T1000 (cell line): ENCODE data around the gene PLD1.
"Not testable (repeated sequence)": the region's sequence is repeated elsewhere in the genome, so short reads cannot be mapped to it uniquely, and the experiment has no call there.

Experiments
- DNase-seq: peaks from one replicate; lab custom pipeline; 2025; ENCODE audit warnings: mixed read lengths; lab: John Stamatoyannopoulos, UW

The PLD1 gene

DNA sequence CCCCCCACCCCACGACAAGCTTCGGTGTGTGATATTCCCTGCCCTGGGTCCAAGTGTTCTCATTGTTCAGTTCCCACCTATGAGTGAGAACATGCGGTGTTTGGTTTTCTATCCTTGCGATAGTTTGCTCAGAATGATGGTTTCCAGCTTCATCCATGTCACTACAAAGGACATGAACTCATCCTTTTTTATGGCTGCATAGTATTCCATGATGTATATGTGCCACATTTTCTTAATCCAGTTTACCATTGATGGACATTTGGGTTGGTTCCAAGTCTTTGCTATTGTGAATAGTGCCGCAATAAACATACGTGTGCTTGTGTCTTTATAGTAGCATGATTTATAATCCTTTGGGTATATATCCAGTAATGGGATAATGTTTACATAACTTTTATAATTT is 4.4 kb upstream of the PLD1 start:
- not testable (repeated sequence) for DNase-seq

DNA sequence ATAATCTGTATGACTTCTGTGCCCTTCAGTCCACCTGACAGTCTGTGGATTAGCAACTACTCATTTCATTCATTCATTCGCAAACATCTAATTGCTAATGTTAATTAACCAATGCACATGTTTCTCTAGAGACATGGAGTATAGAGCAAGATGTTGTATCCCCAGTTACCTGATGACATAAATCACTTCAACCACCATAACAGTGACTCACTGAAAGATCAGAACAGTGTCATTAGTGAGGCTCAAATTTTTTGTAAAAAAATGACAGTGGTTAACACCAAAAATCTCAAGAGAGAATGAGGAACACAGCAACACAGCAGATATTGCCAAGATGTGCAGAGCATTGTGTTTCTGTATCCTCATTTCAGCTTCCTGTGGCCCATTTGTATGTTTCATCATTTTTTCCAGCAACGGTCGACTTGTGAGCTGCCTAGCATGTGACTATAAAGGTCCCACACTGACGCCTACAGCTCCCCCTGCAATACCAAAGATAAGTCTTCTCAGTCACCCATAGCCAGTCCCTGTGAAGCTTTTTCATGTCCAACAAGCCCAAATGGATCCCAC is 3.7 kb upstream of the PLD1 start:
- DNase-seq, result no peak

DNA sequence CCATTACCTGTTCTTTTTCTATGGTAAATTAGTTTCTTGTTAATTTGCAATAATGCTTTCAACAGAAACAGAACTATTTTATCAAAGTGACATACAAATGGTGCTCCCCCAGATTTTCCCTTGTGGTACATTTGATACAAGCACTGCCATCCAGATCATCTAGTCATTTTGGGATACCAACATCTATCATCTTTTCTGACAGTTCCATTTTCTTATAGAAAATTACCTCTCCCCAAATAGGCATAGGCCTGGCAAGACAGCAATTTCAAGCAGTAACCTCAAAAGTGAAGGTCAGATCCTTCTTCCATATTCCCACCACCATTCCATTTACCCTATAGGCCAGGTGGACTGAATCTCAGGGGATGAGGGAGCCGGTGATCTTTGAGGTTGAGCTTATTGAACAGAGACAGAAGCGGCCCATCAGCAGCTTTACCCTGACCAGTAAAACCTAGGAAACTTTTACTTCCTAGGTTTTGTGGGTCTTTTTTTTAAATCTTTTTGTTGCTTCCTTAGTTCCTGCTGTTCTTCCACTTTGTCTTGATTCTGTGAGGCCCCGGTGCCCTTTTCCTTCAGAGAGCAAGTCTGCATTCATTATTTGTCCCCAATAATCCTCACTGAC is 3.1 kb upstream of the PLD1 start:
- DNase-seq, result no peak

DNA sequence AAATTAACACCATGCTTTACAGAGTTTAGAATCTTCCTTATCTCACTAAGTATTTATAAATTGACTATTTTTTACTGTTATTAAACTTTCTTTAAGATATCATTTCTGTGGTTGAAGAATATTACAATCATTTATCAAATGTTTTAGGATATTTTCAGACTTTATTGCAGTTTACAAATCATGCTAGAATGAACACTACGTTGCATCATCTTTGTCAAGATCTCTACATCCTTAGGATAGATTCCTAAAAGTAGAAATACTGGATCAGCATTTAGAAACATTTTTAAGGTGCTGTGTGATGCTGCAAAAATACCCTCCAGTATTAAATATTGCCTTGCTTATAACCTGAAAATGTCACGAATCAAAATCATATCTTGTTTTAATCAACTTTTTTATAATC is 2.5 kb upstream of the PLD1 start:
- no peak for DNase-seq

DNA sequence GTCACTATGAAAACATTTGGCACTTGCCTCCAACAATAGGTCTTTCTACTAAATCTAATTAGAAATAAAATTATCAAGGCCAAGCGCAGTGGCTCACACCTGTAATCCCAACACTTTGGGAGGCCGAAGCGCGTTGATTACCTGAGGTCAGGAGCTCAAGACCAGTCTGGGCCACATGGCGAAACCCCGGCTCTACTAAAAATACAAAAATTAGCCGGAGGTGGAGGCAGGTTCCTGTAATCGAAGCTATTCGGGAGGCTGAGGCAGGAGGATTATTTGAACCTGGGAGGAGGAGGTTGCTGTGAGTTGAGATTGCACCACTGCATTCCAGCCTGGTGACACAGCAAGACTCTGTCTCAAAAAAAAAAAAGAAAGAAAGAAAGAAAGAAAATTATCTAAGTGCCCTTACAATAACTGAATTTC is 1.6 kb upstream of the PLD1 start:
- DNase-seq, result no peak

DNA sequence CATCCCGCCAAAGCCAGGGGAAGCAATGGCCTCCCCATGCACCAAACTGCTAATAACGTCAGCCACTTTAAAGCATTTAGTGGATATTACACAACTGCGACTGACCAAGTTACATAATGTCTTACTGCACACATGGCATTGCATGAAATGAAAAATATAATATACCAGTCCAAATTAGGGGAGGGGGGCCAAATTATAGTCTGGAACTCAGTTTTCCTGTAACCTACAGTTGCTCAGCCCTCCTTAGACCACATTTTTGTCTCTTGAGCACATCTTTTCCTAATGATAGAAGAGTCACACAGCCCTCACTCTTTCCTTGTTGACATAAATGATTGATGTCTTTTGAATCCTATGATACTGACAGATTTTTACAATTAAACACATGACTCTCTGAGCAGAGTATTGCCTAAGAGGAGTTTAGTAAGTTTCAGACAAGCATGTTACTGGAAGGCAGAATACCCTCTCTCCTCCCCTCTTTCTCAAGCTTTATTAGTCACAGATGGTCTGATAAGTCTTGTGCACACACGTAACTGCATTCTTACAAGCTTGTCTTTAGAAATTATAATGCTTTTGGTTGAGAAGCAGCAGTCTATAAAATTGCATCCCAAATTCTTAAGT is 1.1 kb upstream of the PLD1 start:
- no peak for DNase-seq

DNA sequence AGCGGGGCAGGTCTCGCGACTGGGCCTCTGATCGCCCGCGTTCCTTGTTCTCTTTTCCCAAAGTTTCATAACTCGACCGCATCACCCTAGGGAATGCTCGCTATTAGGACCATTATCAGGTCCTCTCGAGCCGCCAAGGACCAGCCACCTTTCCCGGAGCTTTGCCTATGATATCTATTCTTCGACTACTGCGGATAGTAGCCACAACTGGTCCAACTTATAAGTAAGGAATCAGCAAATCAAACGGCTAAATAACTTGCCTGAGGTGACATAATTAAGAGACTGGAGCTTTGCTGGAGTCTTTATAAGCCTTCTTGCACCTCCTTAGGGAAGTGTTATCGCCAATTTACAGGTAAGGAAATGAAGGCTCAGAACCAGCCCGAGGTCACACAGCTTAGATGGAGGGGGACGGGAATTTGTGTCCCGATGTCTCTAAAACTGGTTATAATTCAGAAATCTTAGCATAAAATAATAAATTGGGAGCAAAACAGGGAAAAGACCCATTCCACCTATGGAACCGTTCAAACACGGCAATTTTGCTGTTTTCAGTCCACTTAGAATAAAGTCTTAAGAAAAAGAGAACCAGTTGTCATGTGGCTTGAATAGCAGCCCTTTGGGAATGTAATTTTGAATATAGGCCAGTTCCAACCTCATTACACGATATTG is 479 bp upstream of the PLD1 start:
- no peak for DNase-seq

DNA sequence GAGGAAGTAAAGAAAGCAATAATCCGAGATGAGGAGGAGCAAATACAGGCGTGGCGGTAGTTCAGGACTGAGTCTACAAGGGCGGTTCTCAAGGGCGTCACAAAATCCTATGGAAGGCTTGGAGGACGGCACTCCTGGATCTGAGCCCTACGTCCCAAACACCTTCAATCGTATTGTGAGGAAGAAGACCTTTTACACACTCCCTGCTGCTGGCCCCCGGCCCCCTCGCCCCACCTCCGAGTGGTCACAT is 747 bp downstream of the PLD1 start:
- DNase-seq, result no peak

DNA sequence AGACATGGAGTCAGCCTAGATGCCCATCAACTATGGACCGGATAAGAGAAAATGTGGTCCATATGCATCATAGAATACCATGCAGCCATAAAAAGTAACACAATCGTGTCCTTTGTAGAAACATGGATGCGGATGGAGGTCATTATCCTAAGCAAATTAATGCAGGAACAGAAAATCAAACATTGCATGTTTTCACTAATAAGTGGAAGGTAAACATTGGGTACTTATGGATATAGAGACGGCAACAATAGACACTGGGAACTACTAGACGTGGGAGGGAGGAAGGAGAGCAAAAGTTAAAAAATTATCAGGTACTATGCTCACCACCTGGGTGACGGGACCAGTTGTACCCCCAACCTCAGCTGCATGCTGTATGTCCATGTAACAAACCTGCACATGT is 2.5 kb downstream of the PLD1 start:
- no peak for DNase-seq

DNA sequence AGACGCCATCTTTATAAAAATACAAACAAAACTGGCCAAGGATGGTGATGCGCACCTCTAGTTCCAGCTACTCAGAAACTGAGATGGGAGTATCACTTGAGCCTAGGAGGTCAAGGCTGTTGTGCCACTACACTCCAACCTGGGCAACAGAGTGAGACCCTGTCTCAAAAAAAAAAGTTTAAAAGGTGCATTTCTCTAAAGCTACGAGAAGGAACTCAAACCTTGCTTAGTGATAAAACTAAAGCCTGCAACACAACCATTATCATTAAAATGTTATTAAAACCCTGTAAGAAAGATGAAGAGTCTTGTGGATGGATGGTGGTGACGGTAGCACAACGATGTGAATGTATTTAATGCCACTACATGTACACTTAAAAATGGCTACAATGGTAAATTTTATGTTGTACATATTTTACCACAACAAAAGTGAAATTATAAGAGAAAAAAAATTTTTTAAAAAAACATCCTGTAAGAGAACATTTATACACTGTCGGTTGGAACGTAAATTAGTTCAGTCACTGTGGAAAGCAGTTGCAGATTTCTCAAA is 3.1 kb downstream of the PLD1 start:
- no peak for DNase-seq

DNA sequence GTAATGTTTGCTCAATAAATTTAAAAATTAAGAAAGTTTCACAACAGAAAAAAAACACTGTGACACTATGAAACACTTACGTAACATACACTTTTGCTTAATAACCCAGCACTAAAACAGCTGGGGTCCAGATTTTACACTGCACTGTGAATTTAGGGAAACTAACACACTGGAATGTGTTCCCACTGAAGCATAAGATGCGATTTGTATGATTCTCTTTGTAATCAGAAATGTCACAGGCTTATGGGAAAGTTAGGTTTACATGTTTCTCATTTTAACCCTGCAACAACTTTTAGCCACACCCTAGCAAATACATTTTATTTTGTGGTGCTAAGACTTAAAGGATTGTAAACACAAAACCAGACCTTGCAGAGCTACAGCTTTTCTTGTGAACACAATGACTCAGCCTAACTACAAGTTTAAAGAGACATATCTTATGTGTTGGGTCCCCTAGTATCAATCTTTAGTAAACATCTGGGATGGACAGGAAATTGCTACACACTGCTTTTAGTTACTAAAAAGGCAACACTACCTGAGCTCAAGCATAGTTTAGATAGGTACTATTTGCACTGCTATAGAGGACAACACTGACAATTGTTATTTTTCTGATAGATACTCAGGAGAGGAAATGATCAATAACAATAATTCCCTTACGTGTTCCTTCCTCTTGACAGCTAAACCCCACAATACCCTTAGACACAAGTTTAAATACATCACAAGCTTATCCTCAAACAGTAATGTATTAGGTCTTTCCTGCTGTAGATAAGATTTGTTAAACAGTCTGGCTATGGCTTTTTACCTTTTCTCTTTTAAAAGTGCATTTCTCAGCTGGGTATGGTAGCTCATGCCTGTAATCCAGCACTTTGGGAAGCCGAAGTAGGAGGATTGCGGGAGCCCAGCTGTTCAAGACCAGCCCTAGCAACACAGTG is 3.8 kb downstream of the PLD1 start:
- DNase-seq, result no peak

DNA sequence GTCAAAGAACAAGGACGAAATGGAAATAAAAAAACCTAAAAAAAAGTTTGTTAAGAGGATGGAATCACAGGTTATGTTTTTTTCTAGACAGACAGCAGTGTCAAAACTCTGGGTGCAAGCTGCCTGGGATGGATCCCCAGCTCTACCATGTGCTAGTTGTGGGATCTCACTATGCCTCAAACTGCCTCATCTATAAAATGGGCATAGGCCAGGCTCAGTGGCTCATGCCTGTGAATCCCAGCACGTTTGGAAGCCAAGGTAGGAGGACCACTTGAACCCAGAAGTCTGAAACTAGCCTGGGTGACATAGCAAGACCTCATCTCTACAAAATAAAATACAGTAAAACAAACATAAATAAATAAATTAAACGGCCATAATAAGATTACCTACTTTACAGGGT is 4.6 kb downstream of the PLD1 start:
- DNase-seq, result no peak

DNA sequence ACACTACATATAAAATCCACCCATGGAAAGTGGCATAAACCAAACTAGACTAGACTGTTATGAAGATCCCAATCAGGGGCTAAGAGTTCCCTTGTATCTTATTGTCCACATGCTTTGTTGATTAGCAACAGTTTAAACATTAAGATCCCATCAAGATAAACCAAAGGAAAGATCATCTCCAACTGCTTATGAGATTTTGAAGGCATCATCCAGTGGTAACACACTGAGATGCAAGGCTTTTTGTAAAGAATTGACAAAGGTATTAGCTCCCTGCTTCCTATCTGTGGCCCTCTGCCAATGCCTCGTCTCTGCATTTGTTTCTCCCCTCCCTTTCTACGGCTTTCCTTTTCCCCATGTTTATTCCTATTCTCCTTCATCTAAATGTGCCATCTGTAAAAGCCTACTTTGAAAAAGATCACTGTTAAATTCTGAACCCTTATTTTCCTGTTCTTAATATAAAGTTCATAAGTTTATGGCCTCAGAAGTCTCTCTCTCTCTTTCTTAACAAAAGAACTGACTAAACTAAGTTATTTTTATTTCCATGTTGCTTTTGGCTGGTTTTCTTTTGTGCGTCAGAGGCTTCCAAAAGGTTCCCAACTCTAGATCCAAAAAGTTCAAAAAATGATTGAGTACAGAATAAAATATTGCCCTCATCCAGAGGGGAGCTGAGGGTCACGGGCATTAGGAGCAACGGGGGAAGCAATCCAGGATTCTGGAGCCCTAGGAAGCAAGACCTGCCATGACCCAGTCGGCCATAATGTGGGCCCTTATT is 5.5 kb downstream of the PLD1 start:
- DNase-seq, result no peak

DNA sequence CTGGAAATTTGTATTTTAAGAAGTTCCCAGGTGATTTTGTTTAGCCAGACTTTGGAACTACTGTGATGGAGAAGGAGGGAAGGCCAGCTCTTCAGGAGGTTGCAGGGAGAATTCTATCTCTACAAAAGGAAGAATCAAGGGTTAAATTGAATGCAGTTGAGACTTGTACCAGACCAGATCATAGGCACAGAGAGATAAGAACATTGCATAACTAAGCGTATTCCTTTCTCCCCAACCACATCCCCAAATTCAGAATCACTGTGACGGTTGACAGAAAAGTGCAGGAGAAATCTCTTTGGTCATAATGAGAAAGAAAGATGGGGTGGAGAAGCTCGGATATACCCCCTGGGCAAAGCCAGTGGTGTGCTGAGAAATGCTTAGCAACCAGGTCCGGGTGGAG is 7.2 kb downstream of the PLD1 start:
- no peak for DNase-seq

DNA sequence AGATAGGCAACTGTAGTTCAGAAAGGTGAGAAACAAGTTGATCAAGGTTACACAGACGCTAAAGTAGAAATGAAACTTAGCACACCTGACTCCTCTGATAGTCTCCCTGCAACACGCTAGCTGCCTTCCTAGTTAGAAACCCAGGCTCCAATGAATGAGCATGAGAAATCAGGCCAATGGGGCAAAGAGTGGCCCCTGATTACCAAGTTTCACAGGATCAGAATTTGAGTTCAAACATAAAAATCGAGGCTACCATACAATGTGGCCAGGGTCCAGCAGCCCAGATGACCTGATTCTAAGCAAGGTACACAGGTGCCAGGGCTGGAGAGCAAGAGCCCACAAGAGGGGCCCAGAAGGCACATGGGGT is 7.7 kb downstream of the PLD1 start:
- no peak for DNase-seq

DNA sequence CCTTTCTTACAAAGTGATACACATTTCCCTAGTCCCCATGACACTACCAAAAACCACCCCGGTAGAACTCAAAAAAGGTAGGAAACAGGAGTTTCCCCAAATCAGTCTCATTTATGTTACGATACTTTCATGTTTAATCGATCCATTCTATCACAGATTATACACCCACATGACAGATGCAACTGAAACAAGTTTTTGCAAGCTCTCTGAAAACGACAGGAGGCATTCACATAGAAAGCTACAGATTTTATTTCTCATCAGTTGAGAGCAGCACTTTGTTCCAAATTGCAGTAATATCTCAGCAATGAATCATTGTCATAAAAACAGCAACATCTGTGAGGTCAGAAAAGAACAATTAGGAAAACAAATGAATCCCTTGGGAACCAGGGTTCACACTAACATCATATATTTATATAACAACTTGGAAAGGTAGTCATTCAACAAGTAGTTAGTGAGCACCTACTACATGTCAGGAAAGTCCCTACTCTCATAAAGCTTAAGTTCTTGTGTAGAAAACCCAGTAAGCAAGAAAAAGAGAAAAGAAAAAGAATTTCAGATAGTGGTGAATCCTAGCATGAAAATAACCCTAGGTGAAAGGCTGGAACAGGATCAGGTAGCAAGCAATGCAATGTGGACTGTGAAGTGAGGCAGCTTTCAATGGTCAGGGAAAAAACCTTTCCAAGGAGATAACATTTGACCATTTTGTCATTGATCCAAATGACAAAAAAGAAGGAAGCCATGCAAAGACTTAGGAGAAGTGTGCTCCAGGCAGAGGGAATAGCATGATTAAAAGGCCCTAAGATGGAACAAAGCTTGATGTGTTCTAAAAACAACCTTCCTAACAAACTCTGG is 8.3 kb downstream of the PLD1 start:
- DNase-seq, result no peak

DNA sequence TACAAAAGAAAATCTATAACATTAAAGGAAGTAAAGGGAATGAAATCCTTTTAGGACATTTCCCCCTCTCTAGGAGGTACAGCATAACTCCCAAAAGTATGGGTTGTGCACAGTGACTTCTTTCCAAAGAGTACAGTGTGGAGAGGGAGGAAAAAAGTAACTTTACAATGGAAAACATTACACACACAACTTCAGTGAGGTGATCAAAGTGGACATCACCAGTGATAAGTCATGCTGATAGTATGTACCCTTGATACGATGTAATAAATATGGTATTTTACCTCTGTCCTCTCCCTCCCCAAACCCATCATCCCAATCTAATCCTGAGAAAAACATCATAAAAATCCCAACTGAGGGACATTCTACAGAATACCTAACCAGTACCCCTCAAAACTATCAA is 10.8 kb downstream of the PLD1 start:
- DNase-seq, result no peak

DNA sequence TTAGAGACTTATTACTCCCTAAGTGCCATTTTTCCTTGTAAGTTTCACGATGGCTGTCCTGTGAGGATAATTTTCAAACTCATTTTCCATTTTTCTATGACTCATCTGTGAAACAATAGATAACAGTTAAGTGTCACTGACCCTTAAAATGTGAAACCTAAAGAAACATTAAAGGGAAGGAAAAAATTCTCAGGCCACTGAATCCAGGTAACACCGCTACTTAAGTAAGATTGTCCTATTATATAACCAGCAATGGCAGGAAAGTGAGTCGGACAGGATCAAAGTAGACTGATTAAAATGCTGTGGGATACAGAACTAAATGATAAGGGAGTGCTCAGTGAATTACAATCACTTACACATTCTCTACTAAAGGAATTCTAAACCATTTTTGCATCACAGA is 12.4 kb downstream of the PLD1 start:
- no peak for DNase-seq

DNA sequence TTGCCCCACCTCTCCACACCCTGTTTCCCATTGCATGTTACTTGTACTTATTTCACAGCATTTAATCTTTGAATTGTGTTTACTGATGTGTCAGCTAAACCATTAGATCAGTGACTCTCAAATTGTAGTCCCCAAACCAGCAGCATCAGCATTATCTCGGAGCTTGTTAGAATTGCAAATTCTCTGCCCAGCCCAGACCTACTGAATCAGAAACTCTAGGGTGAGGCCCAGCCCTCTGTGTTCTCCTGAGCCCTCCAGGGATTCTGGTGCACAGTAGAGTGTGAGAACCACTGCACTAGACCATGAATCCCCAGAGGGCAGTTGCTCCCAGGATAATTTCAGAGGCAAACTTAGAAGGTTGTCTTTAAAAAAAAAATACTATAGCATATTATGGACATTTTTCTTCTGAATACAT is 13.0 kb downstream of the PLD1 start:
- no peak for DNase-seq

DNA sequence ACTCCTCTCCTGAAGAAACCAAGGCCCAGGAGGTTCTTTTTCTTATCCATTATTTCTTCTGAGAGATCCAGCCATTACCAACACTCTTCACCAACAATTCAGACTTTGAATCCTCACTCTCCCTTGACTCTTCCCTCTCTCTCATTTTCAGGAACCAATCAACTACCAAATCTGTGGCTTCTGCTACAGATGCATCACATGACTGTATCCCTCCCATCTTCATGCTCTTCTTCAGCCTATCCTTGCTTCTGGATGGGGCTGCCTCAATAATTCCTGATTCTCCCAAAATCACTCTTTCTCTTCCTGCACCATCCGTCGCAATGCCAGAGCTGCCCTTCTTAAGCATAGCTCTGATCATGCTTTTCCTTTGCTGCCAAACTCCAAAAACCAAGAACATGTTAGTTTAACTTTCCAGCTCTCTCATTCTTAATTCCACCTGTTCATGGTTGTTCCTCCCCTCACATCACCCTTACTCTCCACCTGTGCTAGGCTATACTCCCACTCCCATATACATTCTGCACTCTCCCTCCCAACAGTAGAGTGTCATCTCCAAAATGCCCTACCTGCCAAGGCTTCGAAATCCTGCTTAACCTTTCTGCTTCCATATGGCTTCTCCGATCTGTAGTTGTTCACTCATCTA is 13.5 kb downstream of the PLD1 start:
- DNase-seq, result no peak
